SU-DHL-6 (cell line): ENCODE data around the gene RNF220.

Experiments used
- H2AFZ ChIP-seq: fragments of 200-600 bp; sonication (generic); 2 replicates; pipeline ENCODE4 v1.6.1; 2014; ENCODE audit warnings: low read depth, mild to moderate bottlenecking, moderate library complexity, mixed read lengths, antibody characterized with exemption, low read length; ENCODE audit not compliant: severe bottlenecking
- H3F3A ChIP-seq: fragments of 200-600 bp; shearing (Covaris generic); 2 replicates; pipeline ENCODE4 v1.6.0; 2016; ENCODE audit warnings: antibody characterized with exemption, mild to moderate bottlenecking; ENCODE audit not compliant: insufficient read depth
- H3K27ac ChIP-seq: fragments of 200-600 bp; sonication (generic); 2 replicates; pipeline ENCODE4 v1.5.1; 2016; ENCODE audit warnings: low read depth, mild to moderate bottlenecking, low read length, moderate library complexity, mixed read lengths
- H3K27me3 ChIP-seq: fragments of 200-600 bp; sonication (generic), shearing (Covaris generic); 2 replicates; pipeline ENCODE4 v1.6.0; 2014; ENCODE audit warnings: mild to moderate bottlenecking, low read length
- H3K36me3 ChIP-seq: fragments of 200-600 bp; sonication (generic); 2 replicates; pipeline ENCODE4 v1.6.1; 2014; ENCODE audit warnings: mild to moderate bottlenecking, low read length, mixed read lengths
- H3K4me2 ChIP-seq: fragments of 300-600, 200-600 bp; shearing (Covaris generic), sonication (generic); 2 replicates; pipeline ENCODE4 v1.6.0; 2014; ENCODE audit warnings: low read length, low read depth, mild to moderate bottlenecking; ENCODE audit not compliant: poor library complexity, severe bottlenecking
- H3K4me3 ChIP-seq: fragments of 200-600 bp; sonication (generic); 2 replicates; pipeline ENCODE4 v1.5.1; 2014; ENCODE audit warnings: antibody characterized with exemption, low read length, mild to moderate bottlenecking, mixed read lengths; ENCODE audit not compliant: insufficient read depth, poor library complexity, severe bottlenecking
- H3K79me2 ChIP-seq: fragments of 200-600 bp; sonication (generic); 2 replicates; pipeline ENCODE4 v1.6.1; 2014; ENCODE audit warnings: mild to moderate bottlenecking, low read length, moderate library complexity; ENCODE audit not compliant: insufficient read depth
- H3K9ac ChIP-seq: fragments of 200-600 bp; sonication (generic); 2 replicates; pipeline ENCODE4 v1.7.0; 2014; ENCODE audit warnings: mild to moderate bottlenecking, low read length
- H3K9me2 ChIP-seq: fragments of 200-600 bp; sonication (generic); replicated peaks from 2 replicates; pipeline ENCODE4 v1.6.1; 2014; ENCODE audit warnings: low read length; ENCODE audit not compliant: insufficient read depth
- H3K9me3 ChIP-seq: fragments of 200-600 bp; sonication (generic); 2 replicates; pipeline ENCODE4 v1.6.1; 2014; ENCODE audit warnings: low read length, mixed read lengths; ENCODE audit not compliant: insufficient read depth
- H4K20me1 ChIP-seq: fragments of 200-600 bp; sonication (generic); 2 replicates; pipeline ENCODE4 v1.6.1; 2014; ENCODE audit warnings: low read depth, mild to moderate bottlenecking, antibody characterized with exemption, low read length, moderate library complexity, mixed read lengths
- CTCF ChIP-seq: fragments of 200-600 bp; sonication (generic); IDR thresholded peaks from one replicate; pipeline ENCODE4 v1.5.1; 2017; ENCODE audit warnings: antibody characterized with exemption, mild to moderate bottlenecking, low read length, moderate library complexity; ENCODE audit not compliant: insufficient read depth, poor library complexity, severe bottlenecking
- EZH2phosphoT487 ChIP-seq: fragments of 200-600 bp; sonication (generic), shearing (Covaris generic); conservative IDR thresholded peaks from 2 replicates; pipeline ENCODE4 v1.6.1; 2018; ENCODE audit warnings: mild to moderate bottlenecking, antibody characterized with exemption, low read length, moderate library complexity, mixed read lengths

The RNF220 gene

GRCh38 chr1:44514673-44515072 is 109.6 kb downstream of the RNF220 start:
- H3K36me3 ChIP-seq, result no peaks in the 10 kb centered on the region
- no peaks in the 10 kb centered on the region for H3K9me2 ChIP-seq
- H4K20me1 ChIP-seq, result no peaks in the 10 kb centered on the region
- H3F3A ChIP-seq, result no peaks in the 10 kb centered on the region
- no peaks in the 10 kb centered on the region for H3K79me2 ChIP-seq
- no peaks in the 10 kb centered on the region for H3K9me3 ChIP-seq
- H3K27ac ChIP-seq, result no peak overlapping the region
- H3K9ac ChIP-seq, result no peak overlapping the region
- no peak overlapping the region for H3K4me3 ChIP-seq
- H2AFZ ChIP-seq, result no peak overlapping the region
- H3K4me2 ChIP-seq, result no peak overlapping the region
- no peak for TF ChIP-seq CTCF
- TF ChIP-seq EZH2phosphoT487, result no peak
- H3K27me3 ChIP-seq, result no peaks in the 10 kb centered on the region

- no peaks in the 10 kb centered on the region for H3K36me3 ChIP-seq
- no peaks in the 10 kb centered on the region for H3F3A ChIP-seq
- no peaks in the 10 kb centered on the region for H3K9me3 ChIP-seq
- H3K9me2 ChIP-seq, result no peaks in the 10 kb centered on the region
- no peaks in the 10 kb centered on the region for H3K27me3 ChIP-seq
- H3K9ac ChIP-seq, result no peak overlapping the region
- TF ChIP-seq CTCF (no peak), EZH2phosphoT487 (no peak)
- no peak overlapping the region for H3K4me3 ChIP-seq
- no peak overlapping the region for H2AFZ ChIP-seq
- no peak overlapping the region for H3K27ac ChIP-seq
- no peaks in the 10 kb centered on the region for H4K20me1 ChIP-seq
- H3K4me2 ChIP-seq, result no peak overlapping the region
- H3K79me2 ChIP-seq, result no peaks in the 10 kb centered on the region
Measured at GRCh38 chr1:44515416-44515815, 110.4 kb downstream of the RNF220 start.

GRCh38 chr1:44519035-44519676 is 114.1 kb downstream of the RNF220 start:
- no peak overlapping the region for H3K27ac ChIP-seq
- no peak overlapping the region for H3K4me3 ChIP-seq
- H3K4me2 ChIP-seq, result no peak overlapping the region
- no peaks in the 10 kb centered on the region for H3K9me2 ChIP-seq
- no peaks in the 10 kb centered on the region for H3K9me3 ChIP-seq
- H3K9ac ChIP-seq, result no peak overlapping the region
- no peaks in the 10 kb centered on the region for H3K36me3 ChIP-seq
- no peaks in the 10 kb centered on the region for H3K27me3 ChIP-seq
- TF ChIP-seq EZH2phosphoT487 (no peak), CTCF (no peak)
- H2AFZ ChIP-seq, result no peak overlapping the region
- H4K20me1 ChIP-seq, result no peaks in the 10 kb centered on the region
- no peaks in the 10 kb centered on the region for H3K79me2 ChIP-seq
- no peaks in the 10 kb centered on the region for H3F3A ChIP-seq
